A673 (cell line): Measurements from ENCODE around the gene ASZ1. TPM values are rescaled to one million over a fixed set of nuclear protein-coding genes. Genes with fewer than 3 reads are reported as not detected.

Source experiments
- BruUV-seq: library from RNA; stranded (reverse); fragments of 400-500 nt; replicated peaks from 2 replicates; lab custom pipeline; 2021; lab: Mats Ljungman, UMichigan
- CTCF ChIA-PET: fragments of 300-600 bp; sonication (Branson Sonifier 250); formaldehyde crosslinking; loops from one replicate; lab custom pipeline; 2022; ENCODE audit warnings: antibody characterized with exemption; lab: Charles Lee
- POLR2A ChIA-PET: fragments of 300-600 bp; sonication (Branson Sonifier 250); formaldehyde crosslinking; loops from one replicate; lab custom pipeline; 2022; ENCODE audit warnings: antibody characterized with exemption; ENCODE audit not compliant: low non-redundant PET; lab: Charles Lee
- DNase-seq: peaks from one replicate; pipeline ENCODE4 v3.0.0-alpha.2; 2015; ENCODE audit warnings: low spot score
- H3K27ac ChIP-seq: fragments of 200-600 bp; sonication (generic); 2 replicates; pipeline ENCODE4 v1.5.1; 2016; ENCODE audit warnings: mixed run types, low read depth, mild to moderate bottlenecking, mixed read lengths, antibody characterized with exemption, low read length; ENCODE audit not compliant: poor library complexity, severe bottlenecking
- H3K27me3 ChIP-seq: fragments of 200-600 bp; sonication (generic); replicated peaks from 2 replicates; pipeline ENCODE4 v1.6.1; 2017; ENCODE audit warnings: mixed run types, low read depth, mild to moderate bottlenecking, mixed read lengths, antibody characterized with exemption, low read length; ENCODE audit not compliant: insufficient read depth, poor library complexity
- H3K36me3 ChIP-seq: fragments of 200-600 bp; sonication (generic); 2 replicates; pipeline ENCODE4 v1.6.1; 2016; ENCODE audit warnings: mixed run types, mild to moderate bottlenecking, mixed read lengths, antibody characterized with exemption, low read length; ENCODE audit not compliant: insufficient read depth, poor library complexity, severe bottlenecking
- H3K4me1 ChIP-seq: fragments of 200-600 bp; sonication (generic); 2 replicates; pipeline ENCODE4 v1.6.1; 2017; ENCODE audit warnings: mixed run types, mild to moderate bottlenecking, mixed read lengths, antibody characterized with exemption, low read length; ENCODE audit not compliant: insufficient read depth, poor library complexity, severe bottlenecking
- H3K4me3 ChIP-seq: fragments of 200-600 bp; sonication (generic); 2 replicates; pipeline ENCODE4 v1.5.1; 2016; ENCODE audit warnings: low read depth, mixed run types, mild to moderate bottlenecking, mixed read lengths, low read length; ENCODE audit not compliant: poor library complexity, severe bottlenecking
- H3K9me3 ChIP-seq: fragments of 200-600 bp; sonication (generic); 2 replicates; pipeline ENCODE4 v1.6.1; 2016; ENCODE audit warnings: mixed run types, low read depth, mild to moderate bottlenecking, mixed read lengths, antibody characterized with exemption, low read length; ENCODE audit not compliant: poor library complexity, severe bottlenecking
- CTCF ChIP-seq: fragments of 300-800, 200-600 bp; sonication (generic); conservative IDR thresholded peaks from 2 replicates; pipeline ENCODE4 v1.5.1; 2017; ENCODE audit warnings: low read depth, mild to moderate bottlenecking, antibody characterized with exemption, low read length, moderate library complexity, mixed read lengths
- EZH2 ChIP-seq: fragments of 200-600 bp; sonication (generic); IDR thresholded peaks from 2 replicates; pipeline ENCODE4 v1.6.1; 2017; ENCODE audit warnings: borderline replicate concordance, low read depth, mild to moderate bottlenecking, mixed read lengths, antibody characterized with exemption, low read length; ENCODE audit not compliant: poor library complexity, severe bottlenecking
- intact Hi-C: fragments of 100-400 bp; cut with micrococcal nuclease; formaldehyde crosslinking; loops from one replicate; pipeline ENCODE4 v1.10.0; 2022; ENCODE audit not compliant: unreplicated experiment
- total RNA-seq: library from RNA; stranded (reverse); gene quantifications from 2 replicates; pipeline ENCODE4 v1.2.3, GENCODE V29; 2021

The ASZ1 gene
- total RNA-seq, 1 experiment from 2014 or later: not detected

GRCh38 chr7:117445206-117445605 lies 17.9 kb upstream of the ASZ1 start:
- Histone ChIP-seq H3K4me3 (no peak overlapping the region), H3K27me3 (no peaks in the 10 kb centered on the region), H3K27ac (no peak overlapping the region), H3K4me1 (no peaks in the 10 kb centered on the region), H3K36me3 (no peaks in the 10 kb centered on the region), H3K9me3 (no peaks in the 10 kb centered on the region)
- no TSS peak for BruUV-seq
- TF ChIP-seq EZH2: no peak
- TF ChIP-seq CTCF: no peak
- no peak for DNase-seq
- CTCF ChIA-PET: no interaction called here
- POLR2A ChIA-PET: no interaction called here
- intact Hi-C loops: no loop called here

- no peak for DNase-seq
- no peaks in the 10 kb centered on the region for H3K27me3 ChIP-seq
- intact Hi-C loops: no loop called here
- CTCF ChIA-PET: no interaction called here
- POLR2A ChIA-PET: no interaction called here
- no peak overlapping the region for H3K27ac ChIP-seq
- BruUV-seq: no TSS peak
- no peaks in the 10 kb centered on the region for H3K9me3 ChIP-seq
- no peaks in the 10 kb centered on the region for H3K36me3 ChIP-seq
- no peaks in the 10 kb centered on the region for H3K4me1 ChIP-seq
- no peak for TF ChIP-seq CTCF
- H3K4me3 ChIP-seq: no peak overlapping the region
These were observed 17.4 kb upstream of the ASZ1 start for GRCh38 chr7:117444646-117445045.

GRCh38 chr7:117435475-117436043 lies 8.3 kb upstream of the ASZ1 start:
- Histone ChIP-seq H3K4me3 (no peak overlapping the region), H3K9me3 (no peaks in the 10 kb centered on the region), H3K36me3 (no peaks in the 10 kb centered on the region), H3K27me3 (no peaks in the 10 kb centered on the region), H3K4me1 (no peaks in the 10 kb centered on the region), H3K27ac (no peak overlapping the region)
- ChIA-PET CTCF (no interaction called here), POLR2A (no interaction called here)
- TF ChIP-seq CTCF (no peak), EZH2 (no peak)
- no TSS peak for BruUV-seq
- intact Hi-C loops: no loop called here
- peak; percentile 9 for DNase-seq
